Upper lobe of left lung (tissue), 6 donors: ENCODE measurements around the gene COPZ1. TPM values are rescaled to one million over a fixed set of nuclear protein-coding genes. Genes with fewer than 3 reads are reported as not detected.

ENCODE experiments used
- ATAC-seq, 2 donors: fragments of 200-7000 bp; cut with Tn5 transposase; one replicate each; pipeline ENCODE4 v1.9.1; 2022; ENCODE audit warnings: mild to moderate bottlenecking in 2 of 2, moderate library complexity in 2 of 2; ENCODE audit not compliant: low FRiP score in 2 of 2
- DNase-seq, 2 donors: peaks; one replicate each; pipeline ENCODE4 v3.0.0-alpha.2; 2019 to 2020
- H3K27ac ChIP-seq, 4 donors: fragments of 200-600 bp; sonication (generic); one replicate each; pipeline ENCODE4 v1.5.1; 2016 to 2019
- H3K27me3 ChIP-seq, 4 donors: fragments of 200-600 bp; sonication (generic); one replicate each; pipeline ENCODE4 v1.5.1; 2017 to 2019
- H3K36me3 ChIP-seq, 4 donors: fragments of 200-600 bp; sonication (generic); one replicate each; pipeline ENCODE4 v1.5.1; 2016 to 2019
- H3K4me1 ChIP-seq, 4 donors: fragments of 200-600 bp; sonication (generic); one replicate each; pipeline ENCODE4 v1.5.1; 2018 to 2019
- H3K4me3 ChIP-seq, 4 donors: fragments of 200-600 bp; sonication (generic); one replicate each; pipeline ENCODE4 v1.5.1; 2017 to 2019; ENCODE audit warnings: mild to moderate bottlenecking in 2 of 4, moderate library complexity in 1 of 4
- H3K9me3 ChIP-seq, 4 donors: fragments of 200-600 bp; sonication (generic); one replicate each; pipeline ENCODE4 v1.5.1; 2018 to 2019
- CTCF ChIP-seq, 6 experiments: fragments of 450-650 bp in 4 of 6; fragments of 200-600 bp in 2 of 6; sonication (generic) in 2 of 6; IDR thresholded peaks; one replicate each; pipeline ENCODE4 v1.5.1; 2016 to 2019; ENCODE audit warnings: antibody characterized with exemption in 6 of 6
- EP300 ChIP-seq, 4 donors: sonication (generic); formaldehyde crosslinking; IDR thresholded peaks; one replicate each; pipeline ENCODE4 v1.5.1; 2017; ENCODE audit warnings: antibody characterized with exemption in 4 of 4, control low read depth in 2 of 4
- POLR2A ChIP-seq, 4 donors: fragments of 450-650 bp; IDR thresholded peaks; one replicate each; pipeline ENCODE4 v1.5.1; 2016 to 2017; ENCODE audit warnings: antibody characterized with exemption in 4 of 4, mild to moderate bottlenecking in 2 of 4
- POLR2AphosphoS5 ChIP-seq, 2 donors: sonication (generic); formaldehyde crosslinking; IDR thresholded peaks; one replicate each; pipeline ENCODE4 v1.5.1; 2017; ENCODE audit warnings: antibody characterized with exemption in 2 of 2
- WGBS, 2 donors: methylation state at CpG; one replicate each; pipeline ENCODE4 v1.1.5; 2017 to 2018; 5-methylcytosine and 5-hydroxymethylcytosine counted together
- total RNA-seq, 6 donors: library from RNA; depleted of rRNA in 4 of 6; stranded (reverse); fragments of >200 nt in 4 of 6; gene quantifications; one replicate each; pipeline versions ENCODE4 v1.1.0 to v1.2.1, GENCODE V29; 2016 to 2021
- donor health status: DM: no; HTN: no; CAD: no; lungs with moderate emphysema.
- donor health status: DM: no; HTN: yes; CAD: no; lungs with severe emphysema.

Gene COPZ1
- total RNA-seq, 6 donors from 2014 or later: 55.5 to 132 (median 96.7) TPM

GRCh38 chr12:54390668-54391551 is 66.0 kb downstream of the COPZ1 start:
- TF ChIP-seq POLR2A (IDR thresholded peaks at IDR 0.05) (no peak), EP300 (IDR thresholded peaks at IDR 0.05) (no peak), CTCF (IDR thresholded peaks at IDR 0.05) (no peak), POLR2AphosphoS5 (IDR thresholded peaks at IDR 0.05) (no peak)
- 26 to 29% methylated on average over 36 to 51 of the region's 51 CpGs for WGBS, 2 donors
- ATAC-seq (peak in 1 of 2 donors; percentile 22), DNase-seq (peak; percentile 68 to 91)
- H3K9me3 ChIP-seq: no peaks in the 10 kb centered on the region
- peak overlapping the region in 2 of 4 donors; percentile 37 to 46 for H3K27ac ChIP-seq
- peaks cover 0 to 29% (median 13%) of the 10 kb centered on the region in 4 donors for H3K36me3 ChIP-seq
- H3K4me3 ChIP-seq: peak overlapping the region in 3 of 4 donors; percentile 41 to 54 (median 51)
- H3K27me3 ChIP-seq: no peaks in the 10 kb centered on the region
- H3K4me1 ChIP-seq: peaks cover 14 to 36% (median 18%) of the 10 kb centered on the region in 4 donors

GRCh38 chr12:54392485-54393206 is 67.7 kb downstream of the COPZ1 start:
- Histone ChIP-seq H3K4me1 (peaks cover 13 to 31% (median 16%) of the 10 kb centered on the region in 4 donors), H3K9me3 (no peaks in the 10 kb centered on the region), H3K27me3 (no peaks in the 10 kb centered on the region), H3K27ac (no peak overlapping the region), H3K4me3 (no peak overlapping the region), H3K36me3 (peaks cover 4 to 47% (median 29%) of the 10 kb centered on the region in 4 donors)
- no peak for DNase-seq
- no peak for TF ChIP-seq CTCF (IDR thresholded peaks at IDR 0.05)
- no peak for TF ChIP-seq POLR2AphosphoS5 (IDR thresholded peaks at IDR 0.05)
- TF ChIP-seq EP300 (IDR thresholded peaks at IDR 0.05): no peak
- no peak for TF ChIP-seq POLR2A (IDR thresholded peaks at IDR 0.05)
- WGBS, 2 donors: 80 to 82% methylated on average over 7 to 8 of the region's 8 CpGs
- no peak for ATAC-seq

DNA sequence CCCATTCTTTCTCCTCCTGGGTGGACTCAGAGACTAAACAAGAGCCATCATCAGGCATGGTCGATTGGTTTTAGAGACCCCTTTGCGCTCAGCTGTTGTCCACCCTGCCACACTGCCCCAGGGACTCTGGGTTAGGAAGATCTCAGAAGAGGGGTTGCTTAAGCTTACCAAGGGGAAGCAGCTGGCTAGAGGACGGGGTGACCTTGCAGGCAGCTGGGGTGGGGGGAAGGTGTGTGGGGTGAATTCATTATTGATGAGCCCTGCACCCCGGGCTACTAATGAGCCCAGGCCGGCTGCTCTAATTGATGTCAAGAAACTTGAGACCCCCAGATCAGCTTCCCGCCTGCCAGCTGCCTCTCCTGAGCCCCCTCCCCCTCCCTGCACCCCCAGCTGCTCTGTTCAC is 68.3 kb downstream of the COPZ1 start:
- peaks cover 4 to 52% (median 34%) of the 10 kb centered on the region in 4 donors for H3K36me3 ChIP-seq
- TF ChIP-seq POLR2A (IDR thresholded peaks at IDR 0.05): no peak
- TF ChIP-seq POLR2AphosphoS5 (IDR thresholded peaks at IDR 0.05): no peak
- TF ChIP-seq EP300 (IDR thresholded peaks at IDR 0.05): no peak
- TF ChIP-seq CTCF (IDR thresholded peaks at IDR 0.05): no peak
- H3K27me3 ChIP-seq: no peaks in the 10 kb centered on the region
- WGBS, 2 donors: 63 to 64% methylated on average over 6 of the region's 6 CpGs
- H3K4me3 ChIP-seq: no peak overlapping the region
- ATAC-seq (no peak), DNase-seq (no peak)
- H3K4me1 ChIP-seq: peaks cover 12 to 27% (median 12%) of the 10 kb centered on the region in 4 donors
- H3K27ac ChIP-seq: peak overlapping the region in 1 of 4 donors; percentile 52
- no peaks in the 10 kb centered on the region for H3K9me3 ChIP-seq

- 50 to 60% methylated on average over 3 of the region's 3 CpGs for WGBS, 2 donors
- no peak for DNase-seq
- TF ChIP-seq POLR2A (IDR thresholded peaks at IDR 0.05) (no peak), EP300 (IDR thresholded peaks at IDR 0.05) (no peak), CTCF (IDR thresholded peaks at IDR 0.05) (no peak), POLR2AphosphoS5 (IDR thresholded peaks at IDR 0.05) (no peak)
- Histone ChIP-seq H3K27ac (peak overlapping the region in 2 of 4 donors; percentile 5 to 52), H3K4me1 (peaks cover 7 to 27% (median 12%) of the 10 kb centered on the region in 4 donors), H3K27me3 (no peaks in the 10 kb centered on the region), H3K36me3 (peaks cover 4 to 58% (median 39%) of the 10 kb centered on the region in 4 donors), H3K4me3 (no peak overlapping the region), H3K9me3 (no peaks in the 10 kb centered on the region)
- peak in 1 of 2 donors; percentile 23 for ATAC-seq
Measured at GRCh38 chr12:54393743-54394142, 68.8 kb downstream of the COPZ1 start.
